ENCODE results near the gene TMEFF2. TPM values are rescaled to one million over a fixed set of nuclear protein-coding genes. Genes with fewer than 3 reads are reported as not detected.

The TMEFF2 gene
- total RNA-seq, 2 donors from 2014 or later = 0.09 TPM; not detected in 1

DNA sequence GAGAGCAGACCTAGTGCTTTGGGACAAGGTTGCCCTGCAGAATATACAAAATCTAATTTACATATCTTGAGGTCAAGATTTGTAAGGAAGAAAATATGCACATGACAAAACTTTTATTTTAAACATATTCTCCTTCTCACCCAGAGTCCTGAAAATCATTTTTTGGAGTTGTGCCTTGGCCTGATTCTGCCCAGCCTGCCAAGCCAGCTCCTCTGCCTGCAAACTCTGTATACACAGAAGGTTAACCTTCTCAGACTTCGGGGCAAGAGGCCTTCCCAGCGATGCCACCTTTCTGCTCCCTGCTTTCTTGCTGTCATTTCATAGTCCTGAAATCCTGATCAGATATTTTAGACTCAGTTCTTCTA, 252.0 kb downstream of the TMEFF2 start:
- no peak for DNase-seq
- H3K9me3 ChIP-seq (ENCODE audit: control insufficient read depth, low read length) = no peaks in the 10 kb centered on the region
- Mint-ChIP-seq H3K4me1 (peaks cover 32% of the 10 kb centered on the region), H3K9me3 (no peaks in the 10 kb centered on the region), H3K4me3 (no peak overlapping the region), H3K27me3 (ENCODE audit: insufficient read depth) (no peaks in the 10 kb centered on the region), H3K36me3 (ENCODE audit: low read depth) (no peaks in the 10 kb centered on the region), H3K27ac (no peak overlapping the region)
- no peaks in the 10 kb centered on the region for H3K36me3 ChIP-seq (ENCODE audit: control insufficient read depth, insufficient read depth, low read length)
- TF ChIP-seq, protein P1, sequence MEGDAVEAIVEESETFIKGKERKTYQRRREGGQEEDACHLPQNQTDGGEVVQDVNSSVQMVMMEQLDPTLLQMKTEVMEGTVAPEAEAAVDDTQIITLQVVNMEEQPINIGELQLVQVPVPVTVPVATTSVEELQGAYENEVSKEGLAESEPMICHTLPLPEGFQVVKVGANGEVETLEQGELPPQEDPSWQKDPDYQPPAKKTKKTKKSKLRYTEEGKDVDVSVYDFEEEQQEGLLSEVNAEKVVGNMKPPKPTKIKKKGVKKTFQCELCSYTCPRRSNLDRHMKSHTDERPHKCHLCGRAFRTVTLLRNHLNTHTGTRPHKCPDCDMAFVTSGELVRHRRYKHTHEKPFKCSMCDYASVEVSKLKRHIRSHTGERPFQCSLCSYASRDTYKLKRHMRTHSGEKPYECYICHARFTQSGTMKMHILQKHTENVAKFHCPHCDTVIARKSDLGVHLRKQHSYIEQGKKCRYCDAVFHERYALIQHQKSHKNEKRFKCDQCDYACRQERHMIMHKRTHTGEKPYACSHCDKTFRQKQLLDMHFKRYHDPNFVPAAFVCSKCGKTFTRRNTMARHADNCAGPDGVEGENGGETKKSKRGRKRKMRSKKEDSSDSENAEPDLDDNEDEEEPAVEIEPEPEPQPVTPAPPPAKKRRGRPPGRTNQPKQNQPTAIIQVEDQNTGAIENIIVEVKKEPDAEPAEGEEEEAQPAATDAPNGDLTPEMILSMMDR (conservative IDR thresholded peaks at IDR 0.05) = no peak
- no peak overlapping the region for H3K9ac ChIP-seq (ENCODE audit: extremely low read depth, low read length, poor library complexity, severe bottlenecking)
- H3K4me3 ChIP-seq (ENCODE audit: low read length) = no peak overlapping the region
- WGBS, 2 experiments (ENCODE audit: insufficient coverage in 1 of 2, insufficient read length in 1 of 2) = 82 to 100% methylated on average over 1 to 2 of the region's 2 CpGs
- H3K4me1 ChIP-seq (ENCODE audit: control insufficient read depth, insufficient read depth, low read length) = peaks cover 8% of the 10 kb centered on the region
- no peak overlapping the region for H3K27ac ChIP-seq (ENCODE audit: low read depth, low read length)
- H3K27me3 ChIP-seq (ENCODE audit: control insufficient read depth, insufficient read depth, low read length, poor library complexity, severe bottlenecking) = no peaks in the 10 kb centered on the region

DNA sequence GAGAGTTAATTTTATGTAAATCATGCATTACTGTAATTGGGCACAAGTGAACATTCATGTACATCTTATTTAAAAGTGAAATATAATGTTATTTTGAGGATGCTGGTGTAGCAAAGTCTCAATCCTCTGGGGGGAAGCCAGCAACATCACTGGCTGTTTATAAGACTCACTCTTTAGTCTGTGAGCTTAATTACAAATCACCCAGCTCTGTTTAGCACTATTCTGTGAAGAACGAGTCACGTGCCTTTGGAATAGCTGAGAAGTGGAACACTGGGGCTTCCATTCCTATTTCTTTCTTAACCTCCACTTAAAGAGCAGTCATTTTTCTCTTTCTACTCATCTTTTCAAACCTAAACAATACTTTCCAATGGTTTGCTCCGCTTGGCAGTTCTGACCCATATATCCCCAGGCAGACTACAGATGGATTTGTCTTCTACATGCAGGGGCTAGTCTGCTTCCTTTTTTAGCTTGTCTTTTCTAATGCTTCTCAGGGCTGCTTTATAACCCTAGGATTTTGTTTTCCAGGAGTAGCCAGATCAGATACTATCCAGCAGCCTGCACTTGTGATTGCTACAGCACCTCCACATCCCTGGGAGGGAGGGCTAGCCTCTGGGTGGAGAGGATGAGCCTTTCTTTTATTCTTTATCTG, 252.5 kb downstream of the TMEFF2 start:
- TF ChIP-seq, protein P1 (conservative IDR thresholded peaks at IDR 0.05) = no peak
- Histone ChIP-seq H3K4me1 (ENCODE audit: control insufficient read depth, insufficient read depth, low read length) (peaks cover 8% of the 10 kb centered on the region), H3K9ac (ENCODE audit: extremely low read depth, low read length, poor library complexity, severe bottlenecking) (no peak overlapping the region), H3K9me3 (ENCODE audit: control insufficient read depth, low read length) (no peaks in the 10 kb centered on the region), H3K4me3 (ENCODE audit: low read length) (no peak overlapping the region), H3K27me3 (ENCODE audit: control insufficient read depth, insufficient read depth, low read length, poor library complexity, severe bottlenecking) (no peaks in the 10 kb centered on the region), H3K36me3 (ENCODE audit: control insufficient read depth, insufficient read depth, low read length) (no peaks in the 10 kb centered on the region), H3K27ac (ENCODE audit: low read depth, low read length) (no peak overlapping the region)
- Mint-ChIP-seq H3K27ac (no peak overlapping the region), H3K36me3 (ENCODE audit: low read depth) (no peaks in the 10 kb centered on the region), H3K4me3 (no peak overlapping the region), H3K27me3 (ENCODE audit: insufficient read depth) (no peaks in the 10 kb centered on the region), H3K9me3 (no peaks in the 10 kb centered on the region), H3K4me1 (peaks cover 32% of the 10 kb centered on the region)
- WGBS, 2 experiments (ENCODE audit: insufficient coverage in 1 of 2, insufficient read length in 1 of 2) = 90 to 95% methylated on average over 2 to 3 of the region's 3 CpGs
- DNase-seq = no peak

DNA sequence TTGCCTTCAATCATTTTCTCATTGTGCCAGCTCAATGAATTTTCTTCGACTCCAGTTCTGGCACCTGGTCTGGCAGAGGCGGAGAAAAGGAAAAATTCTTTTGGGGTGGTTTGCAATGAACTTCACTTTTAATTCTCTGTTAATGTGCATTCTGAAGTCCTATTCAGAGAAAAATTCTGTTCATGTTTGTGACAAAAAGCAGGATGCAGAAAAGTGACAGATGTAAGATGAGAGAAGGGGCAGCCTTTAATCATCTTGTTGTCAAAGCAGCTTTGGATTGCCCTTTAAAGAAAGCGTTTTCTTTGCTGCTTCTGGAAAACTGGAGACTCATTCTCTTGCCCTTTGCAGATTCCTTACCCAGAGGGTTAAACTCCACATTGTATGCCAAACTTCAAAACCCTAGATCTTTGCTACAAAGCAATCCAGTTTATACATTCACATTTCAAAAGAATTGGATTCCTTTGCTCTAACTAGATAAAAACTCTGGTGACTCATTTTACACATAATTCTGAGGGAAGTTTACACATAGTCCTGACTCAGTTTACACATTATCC, 253.3 kb downstream of the TMEFF2 start:
- H3K27me3 ChIP-seq (ENCODE audit: control insufficient read depth, insufficient read depth, low read length, poor library complexity, severe bottlenecking) = no peaks in the 10 kb centered on the region
- Mint-ChIP-seq H3K9me3 (no peaks in the 10 kb centered on the region), H3K27ac (no peak overlapping the region), H3K4me1 (peaks cover 25% of the 10 kb centered on the region), H3K4me3 (no peak overlapping the region), H3K27me3 (ENCODE audit: insufficient read depth) (no peaks in the 10 kb centered on the region), H3K36me3 (ENCODE audit: low read depth) (no peaks in the 10 kb centered on the region)
- H3K4me1 ChIP-seq (ENCODE audit: control insufficient read depth, insufficient read depth, low read length) = peaks cover 8% of the 10 kb centered on the region
- DNase-seq = no peak
- no peak overlapping the region for H3K4me3 ChIP-seq (ENCODE audit: low read length)
- TF ChIP-seq, protein P1 (conservative IDR thresholded peaks at IDR 0.05) = no peak
- no peak overlapping the region for H3K9ac ChIP-seq (ENCODE audit: extremely low read depth, low read length, poor library complexity, severe bottlenecking)
- no peak overlapping the region for H3K27ac ChIP-seq (ENCODE audit: low read depth, low read length)
- H3K9me3 ChIP-seq (ENCODE audit: control insufficient read depth, low read length) = no peaks in the 10 kb centered on the region
- 92% methylated on average over 3 of the region's 3 CpGs; no CpG with 5 or more reads in 1 of the 2 experiments for WGBS, 2 experiments (ENCODE audit: insufficient coverage in 1 of 2, insufficient read length in 1 of 2)
- no peaks in the 10 kb centered on the region for H3K36me3 ChIP-seq (ENCODE audit: control insufficient read depth, insufficient read depth, low read length)
